Adrenal gland (tissue), 12 donors: ENCODE data around the gene MAGI1. TPM values are rescaled to one million over a fixed set of nuclear protein-coding genes. Genes with fewer than 3 reads are reported as not detected.

Experiments
- DNase-seq, 7 donors: peaks; one replicate each; pipeline ENCODE4 v3.0.0-alpha.2; 2019 to 2020
- H3K27ac ChIP-seq, 5 donors: fragments of 200-600 bp; sonication (generic) in 4 of 5; 1 replicate in 3 of 5; 2 replicates in 2 of 5; pipeline versions ENCODE4 v1.5.1 to v1.8.0; 2016 to 2020; ENCODE audit warnings: mild to moderate bottlenecking in 1 of 5
- H3K27me3 ChIP-seq: fragments of 200-600 bp; 2 replicates; pipeline ENCODE4 v1.8.0; 2021
- H3K36me3 ChIP-seq, 2 donors: fragments of 200-600 bp; replicated peaks in 1 of 2; 1 replicate in 1 of 2; 2 replicates in 1 of 2; pipeline versions ENCODE4 v1.5.1 to v1.8.0; 2018 to 2022
- H3K4me1 ChIP-seq, 2 donors: fragments of 200-600 bp; replicated peaks in 1 of 2; 1 replicate in 1 of 2; 2 replicates in 1 of 2; pipeline versions ENCODE4 v1.5.1 to v1.8.0; 2018 to 2021
- H3K4me3 ChIP-seq, 4 donors: fragments of 200-600 bp; sonication (generic) in 3 of 4; one replicate each; pipeline ENCODE4 v1.5.1; 2016 to 2018
- H3K9me3 ChIP-seq, 3 donors: fragments of 200-600 bp; sonication (generic) in 1 of 3; replicated peaks in 1 of 3; 1 replicate in 2 of 3; 2 replicates in 1 of 3; pipeline versions ENCODE4 v1.5.1 to v1.8.0; 2016 to 2021
- POLR2A ChIP-seq, 2 donors: fragments of 450-650 bp; IDR thresholded peaks; one replicate each; pipeline ENCODE4 v1.6.1; 2017; ENCODE audit warnings: antibody characterized with exemption in 2 of 2, mild to moderate bottlenecking in 2 of 2, moderate library complexity in 1 of 2
- WGBS, 4 donors: extraction: QIAGEN DNeasy Blood & Tissue Kit in 2 of 4; methylation state at CpG; one replicate each; pipeline versions ENCODE4 v1.1.5 to v1.1.7; 2013 to 2017; 5-methylcytosine and 5-hydroxymethylcytosine counted together
- intact Hi-C, 2 donors: fragments of 100-400 bp; cut with DNase I; formaldehyde crosslinking; loops; one replicate each; pipeline versions ENCODE4 v1.14.1 to v1.15.0; 2022 to 2023
- polyA plus RNA-seq, 3 donors: library from polyadenylated mRNA; stranded (reverse); fragments of 200-250 nt in 2 of 3; fragments of 350-450 nt in 1 of 3; fragmentation: Illumina TruSeq in 1 of 3; extraction: RNeasy Lipid Tissue Mini Kit (QIAGEN cat#74804) in 1 of 3; gene quantifications; one replicate each; pipeline ENCODE4 v1.2.3, GENCODE V29; 2013 to 2014
- total RNA-seq, 9 donors: library from RNA; depleted of rRNA in 4 of 9; stranded (reverse); fragments of >200 nt in 4 of 9; fragments of 120-200 nt in 1 of 9; fragmentation: NEBNext Ultra II Directional in 1 of 9; extraction: Animal tissue kit (Norgen Biotek cat#: 25700) in 1 of 9; gene quantifications; one replicate each; pipeline versions ENCODE4 v1.1.0 to v1.2.4, GENCODE V29; 2013 to 2023
- TF ChIP-seq, protein P1 (sequence below), 6 experiments: fragments of 450-650 bp in 4 of 6; fragments of 200-600 bp in 2 of 6; sonication (generic) in 1 of 6; IDR thresholded peaks; 1 replicate in 5 of 6; 2 replicates in 1 of 6; pipeline versions ENCODE4 v1.5.1 to v1.8.0; 2016 to 2021; ENCODE audit warnings: antibody characterized with exemption in 6 of 6, mild to moderate bottlenecking in 2 of 6, moderate library complexity in 1 of 6
- donor health status: healthy with polysubstance abuse.
- donor health status: Bipolar disorder and iron deficiency.
- donor health status: DM: yes; HTN: yes; CAD: no.
- donor health status: DM: no; HTN: no; CAD: no.
- donor health status: DM: no; HTN: no; CAD: no.
- donor health status: DM: yes; HTN: yes; CAD: no.

Gene MAGI1
- total and polyA plus RNA-seq, 12 donors, result 4.8 to 31.6 (median 18.5) TPM

DNA sequence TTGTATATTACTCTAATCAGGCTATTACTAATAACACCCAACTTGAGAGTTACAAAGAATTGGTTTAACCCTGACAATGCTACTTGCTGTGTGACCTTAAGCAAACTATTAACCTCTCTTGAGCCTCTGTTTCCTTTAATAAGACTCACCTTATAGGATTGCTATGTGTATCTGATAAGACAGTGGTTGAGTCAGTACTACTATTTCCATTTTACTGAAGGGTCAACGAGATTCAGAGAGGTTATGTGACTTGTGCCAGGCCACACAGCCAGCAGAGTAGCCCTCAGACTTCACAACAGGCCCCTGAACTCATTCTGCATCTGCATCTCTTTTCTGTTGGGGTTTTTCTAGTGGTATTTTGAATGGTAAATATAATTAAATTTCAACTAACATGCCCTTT lies 420.1 kb downstream of the MAGI1 start:
- no peaks in the 10 kb centered on the region for H3K27me3 ChIP-seq
- intact Hi-C loops, result no loop called here
- no peaks in the 10 kb centered on the region for H3K36me3 ChIP-seq
- no peaks in the 10 kb centered on the region for H3K4me1 ChIP-seq
- DNase-seq, result no peak
- no peak overlapping the region for H3K27ac ChIP-seq
- 52 to 67% (median 61%) methylated on average over 1 of the region's 1 CpG for WGBS, 4 donors
- H3K9me3 ChIP-seq, result no peaks in the 10 kb centered on the region
- no peak for TF ChIP-seq POLR2A (IDR thresholded peaks at IDR 0.05)
- TF ChIP-seq, protein P1, sequence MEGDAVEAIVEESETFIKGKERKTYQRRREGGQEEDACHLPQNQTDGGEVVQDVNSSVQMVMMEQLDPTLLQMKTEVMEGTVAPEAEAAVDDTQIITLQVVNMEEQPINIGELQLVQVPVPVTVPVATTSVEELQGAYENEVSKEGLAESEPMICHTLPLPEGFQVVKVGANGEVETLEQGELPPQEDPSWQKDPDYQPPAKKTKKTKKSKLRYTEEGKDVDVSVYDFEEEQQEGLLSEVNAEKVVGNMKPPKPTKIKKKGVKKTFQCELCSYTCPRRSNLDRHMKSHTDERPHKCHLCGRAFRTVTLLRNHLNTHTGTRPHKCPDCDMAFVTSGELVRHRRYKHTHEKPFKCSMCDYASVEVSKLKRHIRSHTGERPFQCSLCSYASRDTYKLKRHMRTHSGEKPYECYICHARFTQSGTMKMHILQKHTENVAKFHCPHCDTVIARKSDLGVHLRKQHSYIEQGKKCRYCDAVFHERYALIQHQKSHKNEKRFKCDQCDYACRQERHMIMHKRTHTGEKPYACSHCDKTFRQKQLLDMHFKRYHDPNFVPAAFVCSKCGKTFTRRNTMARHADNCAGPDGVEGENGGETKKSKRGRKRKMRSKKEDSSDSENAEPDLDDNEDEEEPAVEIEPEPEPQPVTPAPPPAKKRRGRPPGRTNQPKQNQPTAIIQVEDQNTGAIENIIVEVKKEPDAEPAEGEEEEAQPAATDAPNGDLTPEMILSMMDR (IDR thresholded peaks at IDR 0.05), result no peak
- no peak overlapping the region for H3K4me3 ChIP-seq

DNA sequence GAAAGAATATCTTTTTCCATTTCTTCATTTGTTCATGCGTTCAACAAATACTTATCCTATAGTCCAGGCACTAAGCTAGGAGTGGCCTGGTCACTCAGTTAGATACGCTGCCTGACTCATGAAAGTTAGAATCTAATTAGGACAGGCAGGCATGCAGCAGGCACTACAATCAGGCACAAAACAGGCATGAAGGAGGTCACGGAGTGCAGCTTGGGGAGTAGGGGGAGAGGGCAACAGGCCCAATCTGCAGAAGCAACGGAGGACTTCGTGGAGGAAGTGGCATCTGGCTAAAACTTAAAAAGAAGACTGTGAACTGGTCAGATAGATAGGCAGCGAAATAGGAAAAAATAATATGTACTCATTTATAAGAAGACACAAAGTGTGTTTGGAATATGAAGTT lies 420.9 kb downstream of the MAGI1 start:
- no peaks in the 10 kb centered on the region for H3K36me3 ChIP-seq
- DNase-seq, result no peak
- no peaks in the 10 kb centered on the region for H3K9me3 ChIP-seq
- no peak overlapping the region for H3K4me3 ChIP-seq
- H3K27ac ChIP-seq, result no peak overlapping the region
- intact Hi-C loops, result no loop called here
- no peaks in the 10 kb centered on the region for H3K27me3 ChIP-seq
- no peak for TF ChIP-seq POLR2A (IDR thresholded peaks at IDR 0.05)
- TF ChIP-seq, protein P1 (IDR thresholded peaks at IDR 0.05), result no peak
- H3K4me1 ChIP-seq, result no peaks in the 10 kb centered on the region
- 90 to 93% (median 91%) methylated on average over 6 of the region's 6 CpGs for WGBS, 4 donors

DNA sequence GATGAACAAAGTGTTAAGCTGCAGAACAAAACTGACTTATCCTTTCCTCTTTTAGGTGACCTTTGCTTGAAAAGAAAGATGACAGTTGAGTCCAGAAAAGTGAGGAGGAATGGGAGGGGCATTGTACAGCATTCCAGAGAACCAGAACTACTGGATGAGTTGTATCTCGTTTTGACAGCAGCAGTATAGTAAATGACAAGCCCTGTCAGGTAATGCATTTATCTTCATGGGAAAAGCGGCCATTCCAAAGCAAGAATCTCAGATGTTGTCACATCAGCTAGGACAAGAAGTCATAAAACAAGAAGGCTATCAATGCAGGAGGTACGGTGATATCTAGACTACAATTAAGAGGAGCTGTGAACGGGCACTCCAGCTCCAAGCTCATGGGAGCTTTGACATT lies 421.5 kb downstream of the MAGI1 start:
- intact Hi-C loops, result no loop called here
- H3K9me3 ChIP-seq, result no peaks in the 10 kb centered on the region
- no peaks in the 10 kb centered on the region for H3K27me3 ChIP-seq
- H3K36me3 ChIP-seq, result no peaks in the 10 kb centered on the region
- no peak for TF ChIP-seq POLR2A (IDR thresholded peaks at IDR 0.05)
- TF ChIP-seq, protein P1 (IDR thresholded peaks at IDR 0.05), result no peak
- 84 to 91% (median 87%) methylated on average over 4 of the region's 4 CpGs for WGBS, 4 donors
- no peak overlapping the region for H3K27ac ChIP-seq
- no peak for DNase-seq
- no peak overlapping the region for H3K4me3 ChIP-seq
- H3K4me1 ChIP-seq, result no peaks in the 10 kb centered on the region

DNA sequence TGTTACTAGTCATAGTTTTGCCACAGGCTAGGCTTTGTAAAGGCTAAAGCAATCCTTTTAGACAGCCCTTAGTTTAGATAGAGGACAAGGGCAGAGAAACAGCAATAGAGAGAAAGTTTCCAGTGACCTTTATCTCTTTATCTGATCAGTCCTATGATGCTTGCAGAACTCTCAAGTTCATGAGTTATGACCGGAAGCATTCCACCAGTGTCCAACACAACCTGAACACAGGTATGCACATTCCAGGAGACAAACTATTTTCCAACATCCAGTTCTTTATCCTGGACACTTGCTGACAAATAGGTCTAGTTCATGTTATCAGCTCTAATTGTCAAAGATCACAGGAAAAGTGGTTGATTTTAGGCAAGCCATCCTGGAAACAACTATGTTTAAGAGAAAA lies 422.2 kb downstream of the MAGI1 start:
- H3K27me3 ChIP-seq, result no peaks in the 10 kb centered on the region
- no peak for DNase-seq
- TF ChIP-seq POLR2A (IDR thresholded peaks at IDR 0.05), result no peak
- TF ChIP-seq, protein P1 (IDR thresholded peaks at IDR 0.05), result no peak
- intact Hi-C loops, result no loop called here
- no peaks in the 10 kb centered on the region for H3K9me3 ChIP-seq
- H3K27ac ChIP-seq, result no peak overlapping the region
- no peak overlapping the region for H3K4me3 ChIP-seq
- WGBS, 4 donors, result 46 to 71% (median 59%) methylated on average over 1 of the region's 1 CpG
- no peaks in the 10 kb centered on the region for H3K36me3 ChIP-seq
- no peaks in the 10 kb centered on the region for H3K4me1 ChIP-seq
